ENCODE data around the gene EHF. TPM values are rescaled to one million over a fixed set of nuclear protein-coding genes. Genes with fewer than 3 reads are reported as not detected.

Gene EHF
- total and polyA plus RNA-seq, 2 of the 8 experiments (the other 6 are each of a cell fraction or from before 2014, with no cell fraction given): not detected

GRCh38 chr11:34624069-34624468, 3.2 kb downstream of the EHF start:
- H3K4me1 ChIP-seq (replicated peaks in 1 of 4; ENCODE audit: control insufficient read depth in 3 of 4, insufficient read depth in 4 of 4, low read length in 3 of 4): no peaks in the 10 kb centered on the region
- H2BK20ac ChIP-seq (ENCODE audit: low read length): no peak overlapping the region
- H3K4me2 ChIP-seq (ENCODE audit: insufficient read depth in 1 of 2, low read depth in 2 of 2, low read length in 2 of 2): no peak overlapping the region
- no peaks in the 10 kb centered on the region; the same call in 1 of the 2 replicates for H3K23me2 ChIP-seq (ENCODE audit: low read depth, low read length)
- H2BK12ac ChIP-seq (ENCODE audit: low read depth, low read length): no peak overlapping the region
- H2BK120ac ChIP-seq (replicated peaks; ENCODE audit: low read depth, low read length): no peak overlapping the region
- no peak overlapping the region for H3K56ac ChIP-seq (replicated peaks; ENCODE audit: insufficient read length, low read depth, low read length)
- 93% methylated on average over 10 of the region's 10 CpGs; no CpG with 5 or more reads in 1 of the 2 experiments for WGBS, 2 experiments (ENCODE audit: extremely low coverage in 1 of 2, insufficient coverage in 1 of 2, insufficient read length in 1 of 2, insufficient replicate concordance in 2 of 2, low coverage in 1 of 2, low lambda C conversion rate in 2 of 2, missing lambda C conversion rate in 1 of 2)
- no peaks in the 10 kb centered on the region for H3K9me3 ChIP-seq (ENCODE audit: insufficient read depth in 2 of 2, low read depth in 1 of 2, low read length in 1 of 2)
- H2BK15ac ChIP-seq (ENCODE audit: low read length): no peak overlapping the region
- no peak overlapping the region for H4K5ac ChIP-seq (ENCODE audit: insufficient read length, low read depth, low read length)
- TF ChIP-seq HDAC6 (IDR thresholded peaks at IDR 0.05; ENCODE audit: low read depth, low read length) (no peak), E2F6 (IDR thresholded peaks at IDR 0.05) (no peak), MAFK (IDR thresholded peaks at IDR 0.05; ENCODE audit: low read depth, low read length) (no peak), CTCF (IDR thresholded peaks at IDR 0.05; ENCODE audit: control extremely low read depth in 1 of 3, insufficient read depth in 1 of 3, low read depth in 1 of 3, low read length in 3 of 3) (no peak), RAD21 (IDR thresholded peaks at IDR 0.05 in 1 of 2, conservative IDR thresholded peaks at IDR 0.05 in 1 of 2; ENCODE audit: low read depth in 2 of 2, low read length in 2 of 2) (no peak)
- no peak for DNase-seq (ENCODE audit: low read depth in 1 of 2, low spot score in 2 of 2)
- H3K18ac ChIP-seq (ENCODE audit: extremely low read depth, low read length): no peak overlapping the region
- H3K23ac ChIP-seq (ENCODE audit: insufficient read length): no peak overlapping the region
- no peak for FAIRE-seq
- ChIA-PET POLR2A (ENCODE audit: partially characterized antibody) (no interaction called here), CTCF (ENCODE audit: partially characterized antibody) (interaction anchor here (1.7 kb wide), 1 partner anchor 10 kb away, joined by 4 read pairs; no protein-coding TSS in a partner anchor)
- no peaks in the 10 kb centered on the region for H3K79me2 ChIP-seq (ENCODE audit: control insufficient read depth in 1 of 2, insufficient read depth in 2 of 2, low read length in 2 of 2)
- no peak overlapping the region for H2BK5ac ChIP-seq (ENCODE audit: low read depth, low read length)
- no peaks in the 10 kb centered on the region for H3K27me3 ChIP-seq (replicated peaks in 1 of 4; ENCODE audit: control insufficient read depth in 3 of 4, extremely low read depth in 1 of 4, insufficient read depth in 3 of 4, low read length in 3 of 4)
- no peak overlapping the region for H4K8ac ChIP-seq (ENCODE audit: extremely low read depth, insufficient read depth, low read length)
- H3K4ac ChIP-seq (replicated peaks; ENCODE audit: insufficient read length, low read depth, low read length): no peak overlapping the region
- no peak overlapping the region for H2AFZ ChIP-seq (ENCODE audit: low read length)
- no peak overlapping the region for H3K4me3 ChIP-seq (ENCODE audit: extremely low read depth in 1 of 4, insufficient read depth in 2 of 4, low read depth in 3 of 4, low read length in 4 of 4)
- no peaks in the 10 kb centered on the region for H4K20me1 ChIP-seq (replicated peaks in 1 of 2; ENCODE audit: control insufficient read depth in 1 of 2, insufficient read depth in 2 of 2, low read length in 2 of 2)
- H3K79me1 ChIP-seq (ENCODE audit: low read depth, low read length): no peaks in the 10 kb centered on the region
- H4K91ac ChIP-seq (replicated peaks; ENCODE audit: insufficient read length, low read length): no peak overlapping the region
- no peak overlapping the region for H3K27ac ChIP-seq (ENCODE audit: low read depth, low read length)
- H2AK5ac ChIP-seq (ENCODE audit: low read depth, low read length): no peak overlapping the region
- no peak overlapping the region for H3K9ac ChIP-seq (replicated peaks in 1 of 4; ENCODE audit: extremely low read depth in 1 of 4, low read depth in 3 of 4, low read length in 3 of 4)
- H3K14ac ChIP-seq (ENCODE audit: insufficient read length): no peak overlapping the region
- H3K36me3 ChIP-seq (ENCODE audit: control insufficient read depth in 2 of 4, insufficient read depth in 4 of 4, low read length in 3 of 4): no peaks in the 10 kb centered on the region
